C4-2B (cell line): ENCODE measurements around the gene TSPAN1.

ENCODE experiments used
- ZFX ChIP-seq: fragments of 450-650 bp; IDR thresholded peaks from 2 replicates; pipeline ENCODE4 v1.6.1; 2017
- TF ChIP-seq, protein P1 (sequence below): fragments of 450-650 bp; conservative IDR thresholded peaks from 2 replicates; pipeline ENCODE4 v1.5.1; 2017; ENCODE audit warnings: mild to moderate bottlenecking

DNA sequence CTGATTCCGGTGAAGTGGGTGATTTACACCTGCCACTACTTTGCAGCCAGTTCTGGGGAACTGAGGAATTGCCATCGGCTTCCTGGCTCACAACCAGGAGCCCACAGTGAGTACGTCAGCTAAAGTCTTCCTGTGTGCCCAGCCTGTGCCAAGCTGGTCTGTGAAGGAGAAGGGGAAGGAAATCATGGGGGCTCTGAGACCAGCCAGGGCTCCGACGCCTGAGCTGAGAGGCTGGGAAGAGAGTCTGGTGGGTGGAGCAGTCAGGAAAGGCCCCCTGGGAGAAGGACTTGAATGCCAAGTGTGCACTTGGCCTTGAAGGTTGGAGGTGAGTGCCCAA is 29.5 kb downstream of the TSPAN1 start:
- TF ChIP-seq, protein P1, sequence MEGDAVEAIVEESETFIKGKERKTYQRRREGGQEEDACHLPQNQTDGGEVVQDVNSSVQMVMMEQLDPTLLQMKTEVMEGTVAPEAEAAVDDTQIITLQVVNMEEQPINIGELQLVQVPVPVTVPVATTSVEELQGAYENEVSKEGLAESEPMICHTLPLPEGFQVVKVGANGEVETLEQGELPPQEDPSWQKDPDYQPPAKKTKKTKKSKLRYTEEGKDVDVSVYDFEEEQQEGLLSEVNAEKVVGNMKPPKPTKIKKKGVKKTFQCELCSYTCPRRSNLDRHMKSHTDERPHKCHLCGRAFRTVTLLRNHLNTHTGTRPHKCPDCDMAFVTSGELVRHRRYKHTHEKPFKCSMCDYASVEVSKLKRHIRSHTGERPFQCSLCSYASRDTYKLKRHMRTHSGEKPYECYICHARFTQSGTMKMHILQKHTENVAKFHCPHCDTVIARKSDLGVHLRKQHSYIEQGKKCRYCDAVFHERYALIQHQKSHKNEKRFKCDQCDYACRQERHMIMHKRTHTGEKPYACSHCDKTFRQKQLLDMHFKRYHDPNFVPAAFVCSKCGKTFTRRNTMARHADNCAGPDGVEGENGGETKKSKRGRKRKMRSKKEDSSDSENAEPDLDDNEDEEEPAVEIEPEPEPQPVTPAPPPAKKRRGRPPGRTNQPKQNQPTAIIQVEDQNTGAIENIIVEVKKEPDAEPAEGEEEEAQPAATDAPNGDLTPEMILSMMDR: no peak
- TF ChIP-seq ZFX: no peak
